Large intestine (tissue), 3 donors: Measurements from ENCODE around the gene IL2RA. TPM values are rescaled to one million over a fixed set of nuclear protein-coding genes. Genes with fewer than 3 reads are reported as not detected.

Experiments
- DNase-seq, 2 donors: peaks; one replicate each; pipeline versions ENCODE4 v3.0.0 to v3.0.0-alpha.2; 2013
- H3K27ac ChIP-seq: one replicate; pipeline ENCODE4 v1.5.1; 2013; ENCODE audit warnings: low read length
- H3K27me3 ChIP-seq: 2 replicates; pipeline ENCODE4 v1.6.1; 2013; ENCODE audit warnings: low read length; ENCODE audit not compliant: control insufficient read depth, insufficient read depth
- H3K36me3 ChIP-seq: 2 replicates; pipeline ENCODE4 v1.6.1; 2013; ENCODE audit warnings: low read length; ENCODE audit not compliant: control insufficient read depth, insufficient read depth
- H3K4me1 ChIP-seq: one replicate; pipeline ENCODE4 v1.6.1; 2013; ENCODE audit warnings: low read length; ENCODE audit not compliant: control insufficient read depth, insufficient read depth
- H3K4me3 ChIP-seq: one replicate; pipeline ENCODE4 v1.5.1; 2013; ENCODE audit warnings: low read length
- H3K9me3 ChIP-seq: one replicate; pipeline ENCODE4 v1.6.1; 2013; ENCODE audit warnings: mild to moderate bottlenecking, low read depth, low read length, moderate library complexity; ENCODE audit not compliant: control insufficient read depth
- WGBS: methylation state at CpG from one replicate; pipeline ENCODE4 v1.1.5; 2013; ENCODE audit warnings: low lambda C conversion rate; ENCODE audit not compliant: insufficient coverage; 5-methylcytosine and 5-hydroxymethylcytosine counted together
- polyA plus RNA-seq: library from polyadenylated mRNA; unstranded; fragments of 120-200 nt; gene quantifications from one replicate; pipeline ENCODE4 v1.2.1, GENCODE V29; 2013

Gene IL2RA
- polyA plus RNA-seq, 1 donor: 0.52 TPM

GRCh38 chr10:6014241-6014761, 47.9 kb downstream of the IL2RA start:
- H3K4me1 ChIP-seq: no peaks in the 10 kb centered on the region
- no peak overlapping the region for H3K27ac ChIP-seq
- no peaks in the 10 kb centered on the region for H3K27me3 ChIP-seq
- peak in 1 of 2 donors; percentile 11 for DNase-seq
- no peaks in the 10 kb centered on the region for H3K36me3 ChIP-seq
- no CpG with 5 or more reads among the region's 6 CpGs for WGBS
- peaks cover 3% of the 10 kb centered on the region for H3K9me3 ChIP-seq
- H3K4me3 ChIP-seq: no peak overlapping the region

- 100% methylated on average over 3 of the region's 17 CpGs for WGBS
- H3K36me3 ChIP-seq: no peaks in the 10 kb centered on the region
- DNase-seq: no peak
- H3K27ac ChIP-seq: no peak overlapping the region
- H3K4me1 ChIP-seq: no peaks in the 10 kb centered on the region
- H3K4me3 ChIP-seq: no peak overlapping the region
- H3K27me3 ChIP-seq: no peaks in the 10 kb centered on the region
- no peaks in the 10 kb centered on the region for H3K9me3 ChIP-seq
Observed at GRCh38 chr10:6013413-6014192, 48.6 kb downstream of the IL2RA start.

GRCh38 chr10:6012121-6012905, 49.9 kb downstream of the IL2RA start:
- no peak for DNase-seq
- H3K4me1 ChIP-seq: no peaks in the 10 kb centered on the region
- H3K27ac ChIP-seq: no peak overlapping the region
- H3K36me3 ChIP-seq: no peaks in the 10 kb centered on the region
- H3K4me3 ChIP-seq: no peak overlapping the region
- no peaks in the 10 kb centered on the region for H3K9me3 ChIP-seq
- no peaks in the 10 kb centered on the region for H3K27me3 ChIP-seq
- 100% methylated on average over 1 of the region's 15 CpGs for WGBS

- 100% methylated on average over 1 of the region's 8 CpGs for WGBS
- Histone ChIP-seq H3K36me3 (no peaks in the 10 kb centered on the region), H3K27ac (no peak overlapping the region), H3K4me3 (no peak overlapping the region), H3K4me1 (no peaks in the 10 kb centered on the region), H3K9me3 (no peaks in the 10 kb centered on the region), H3K27me3 (no peaks in the 10 kb centered on the region)
- no peak for DNase-seq
Observed at GRCh38 chr10:6011558-6011957, 50.6 kb downstream of the IL2RA start.

- H3K36me3 ChIP-seq: no peaks in the 10 kb centered on the region
- H3K4me1 ChIP-seq: no peaks in the 10 kb centered on the region
- DNase-seq: no peak
- H3K27ac ChIP-seq: no peak overlapping the region
- H3K9me3 ChIP-seq: no peaks in the 10 kb centered on the region
- no peak overlapping the region for H3K4me3 ChIP-seq
- 88% methylated on average over 1 of the region's 3 CpGs for WGBS
- no peaks in the 10 kb centered on the region for H3K27me3 ChIP-seq
Observed at GRCh38 chr10:6010569-6010968, 51.6 kb downstream of the IL2RA start.

DNA sequence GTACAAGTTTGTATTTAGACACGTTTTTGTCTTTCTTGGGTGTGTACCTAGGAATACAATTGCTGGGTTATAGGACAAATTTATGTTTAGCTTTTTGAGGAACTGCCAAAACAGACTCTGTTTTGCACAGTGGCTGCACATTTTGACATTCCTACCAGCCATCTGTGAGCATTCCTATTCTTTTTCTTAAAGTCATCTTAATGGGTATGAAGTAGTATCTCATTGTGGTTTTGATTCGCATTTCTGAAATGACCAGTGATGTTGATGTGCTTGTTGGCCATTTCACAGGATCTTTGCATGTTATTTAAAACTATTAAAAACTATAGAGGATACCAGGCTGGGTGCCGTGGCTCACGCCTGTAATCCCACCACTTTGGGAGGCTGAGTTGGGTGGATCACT, 52.2 kb downstream of the IL2RA start:
- Histone ChIP-seq H3K9me3 (no peaks in the 10 kb centered on the region), H3K27ac (no peak overlapping the region), H3K4me3 (no peak overlapping the region), H3K27me3 (no peaks in the 10 kb centered on the region), H3K36me3 (no peaks in the 10 kb centered on the region), H3K4me1 (no peaks in the 10 kb centered on the region)
- WGBS: 100% methylated on average over 1 of the region's 4 CpGs
- no peak for DNase-seq

- no peak overlapping the region for H3K4me3 ChIP-seq
- no peaks in the 10 kb centered on the region for H3K9me3 ChIP-seq
- no peaks in the 10 kb centered on the region for H3K27me3 ChIP-seq
- no peak overlapping the region for H3K27ac ChIP-seq
- no peaks in the 10 kb centered on the region for H3K36me3 ChIP-seq
- H3K4me1 ChIP-seq: no peaks in the 10 kb centered on the region
- no peak for DNase-seq
- WGBS: no CpG with 5 or more reads among the region's 2 CpGs
Observed at GRCh38 chr10:6009150-6009549, 53.0 kb downstream of the IL2RA start.

GRCh38 chr10:6008497-6009142, 53.5 kb downstream of the IL2RA start:
- no peak overlapping the region for H3K27ac ChIP-seq
- 100% methylated on average over 1 of the region's 5 CpGs for WGBS
- no peaks in the 10 kb centered on the region for H3K27me3 ChIP-seq
- DNase-seq: no peak
- no peaks in the 10 kb centered on the region for H3K4me1 ChIP-seq
- H3K36me3 ChIP-seq: no peaks in the 10 kb centered on the region
- H3K4me3 ChIP-seq: no peak overlapping the region
- no peaks in the 10 kb centered on the region for H3K9me3 ChIP-seq

- Histone ChIP-seq H3K9me3 (no peaks in the 10 kb centered on the region), H3K27ac (no peak overlapping the region), H3K36me3 (no peaks in the 10 kb centered on the region), H3K4me1 (no peaks in the 10 kb centered on the region), H3K27me3 (no peaks in the 10 kb centered on the region), H3K4me3 (no peak overlapping the region)
- WGBS: no CpG with 5 or more reads among the region's 1 CpG
- DNase-seq: no peak
Observed at GRCh38 chr10:6006991-6007390, 55.2 kb downstream of the IL2RA start.

- no peak overlapping the region for H3K4me3 ChIP-seq
- 71% methylated on average over 2 of the region's 3 CpGs for WGBS
- no peaks in the 10 kb centered on the region for H3K36me3 ChIP-seq
- no peaks in the 10 kb centered on the region for H3K9me3 ChIP-seq
- H3K27ac ChIP-seq: no peak overlapping the region
- DNase-seq: no peak
- no peaks in the 10 kb centered on the region for H3K27me3 ChIP-seq
- no peaks in the 10 kb centered on the region for H3K4me1 ChIP-seq
Observed at GRCh38 chr10:6006546-6006945, 55.6 kb downstream of the IL2RA start.
